ENCODE measurements around the gene CKS1B.

The CKS1B gene

DNA sequence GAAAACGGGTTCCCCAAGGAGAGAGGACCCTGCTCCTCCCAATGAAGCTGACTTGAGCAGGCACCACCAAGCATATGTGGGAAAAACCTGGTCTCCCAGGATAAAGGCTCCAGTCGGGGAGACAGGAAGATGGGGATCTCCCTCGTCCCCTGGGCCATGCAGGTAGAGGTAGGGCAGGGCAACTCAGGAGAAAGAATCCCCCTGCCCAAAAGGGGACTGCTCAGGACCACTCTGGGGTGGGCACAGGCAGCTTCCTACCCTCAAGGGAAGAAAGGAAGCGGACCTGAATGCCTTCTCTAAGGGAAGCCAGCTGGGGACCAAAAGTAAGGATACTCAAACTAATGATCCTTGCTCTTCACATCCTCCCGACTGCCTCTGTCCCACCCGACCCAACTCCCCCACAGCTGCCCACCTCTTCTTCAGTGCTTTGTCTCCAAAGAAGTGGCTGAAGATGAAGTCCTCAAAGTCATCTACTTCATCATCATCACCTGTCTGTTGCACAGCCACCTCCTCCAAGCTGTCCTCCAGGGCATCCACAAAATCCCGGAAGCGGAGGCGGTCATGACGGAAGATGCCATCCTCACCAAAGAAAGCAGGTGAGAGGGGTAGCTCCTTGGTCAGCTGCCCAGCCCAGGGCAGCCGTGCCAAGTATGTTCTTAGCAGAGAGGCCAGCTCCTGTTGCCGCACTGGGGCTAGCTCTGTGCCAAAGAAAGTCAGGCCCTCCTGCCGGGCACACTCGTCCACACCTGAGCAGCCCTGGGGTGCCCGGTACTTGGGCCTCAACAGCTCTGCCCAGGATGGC lies 29.1 kb upstream of the CKS1B start:
- FAIRE-seq: no peak

DNA sequence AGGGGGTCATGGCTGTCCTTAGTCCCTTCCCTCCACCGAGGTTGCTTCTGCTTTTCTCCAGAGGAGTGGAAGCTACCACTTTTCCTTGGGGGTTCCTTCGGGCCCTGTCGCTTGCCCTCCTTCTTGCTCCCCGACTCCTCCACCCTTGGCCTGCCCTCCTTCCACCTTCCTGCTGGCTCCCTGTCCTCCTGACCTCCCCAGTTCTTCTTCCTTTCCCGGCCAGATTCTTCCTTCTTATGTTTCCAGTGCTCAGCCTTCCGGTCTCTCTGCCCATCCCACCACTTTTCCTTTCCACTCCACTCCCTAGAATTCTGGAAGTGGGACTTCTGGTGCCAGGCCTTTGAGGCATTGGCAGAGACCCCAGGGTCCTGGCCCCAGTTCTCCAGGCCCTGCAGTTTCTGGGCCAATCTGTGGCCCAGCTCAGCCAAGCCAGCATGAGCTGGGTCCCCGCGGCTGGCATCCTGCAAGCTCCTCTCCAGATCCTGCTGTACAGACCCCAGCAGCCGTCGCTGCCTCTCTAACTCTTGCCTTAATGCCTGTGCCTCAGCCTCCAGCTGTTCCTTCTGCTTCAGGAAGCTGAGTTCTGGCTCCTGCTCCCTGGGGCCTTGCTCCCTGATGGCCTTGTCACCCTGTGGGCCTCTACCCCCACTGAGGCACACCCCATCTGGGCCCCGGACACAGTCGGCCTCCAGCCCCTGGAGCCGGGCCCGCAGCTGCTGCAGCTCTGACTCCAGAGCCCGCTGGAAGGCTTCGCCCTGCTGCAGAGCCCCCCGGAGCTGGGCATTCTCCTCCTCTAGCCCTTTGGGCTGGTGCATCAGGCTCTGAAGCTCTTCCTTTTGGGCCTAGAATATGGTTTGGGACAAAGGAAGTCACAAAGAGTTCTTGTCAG lies 28.3 kb upstream of the CKS1B start:
- FAIRE-seq (no peak), DNase-seq (ENCODE audit: insufficient read length, low spot score) (no peak)

More for the DNA sequence above, 29.1 kb upstream of the CKS1B start:
- DNase-seq (ENCODE audit: insufficient read length, low spot score): no peak

DNA sequence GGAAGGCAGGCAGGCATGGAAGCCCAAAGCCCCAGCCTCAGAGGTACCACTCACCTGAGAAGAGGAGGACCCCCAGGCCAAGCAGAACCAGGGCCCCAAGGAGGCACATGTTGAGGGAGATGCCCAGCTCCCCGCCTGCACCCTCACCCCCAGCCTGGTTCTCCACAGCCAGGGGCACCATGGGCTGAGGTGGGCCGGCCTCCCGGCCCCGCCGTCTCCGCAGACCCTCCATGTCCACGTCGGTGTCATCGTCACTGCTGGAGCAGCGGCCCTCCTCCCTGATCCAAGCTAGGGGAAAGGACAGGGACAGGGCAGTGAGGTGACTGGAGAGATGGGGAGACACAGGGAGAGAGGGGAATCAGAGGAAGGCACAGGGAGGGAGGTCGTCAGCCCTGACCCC lies 26.4 kb upstream of the CKS1B start:
- no peak for FAIRE-seq
- DNase-seq (ENCODE audit: insufficient read length, low spot score): no peak

DNA sequence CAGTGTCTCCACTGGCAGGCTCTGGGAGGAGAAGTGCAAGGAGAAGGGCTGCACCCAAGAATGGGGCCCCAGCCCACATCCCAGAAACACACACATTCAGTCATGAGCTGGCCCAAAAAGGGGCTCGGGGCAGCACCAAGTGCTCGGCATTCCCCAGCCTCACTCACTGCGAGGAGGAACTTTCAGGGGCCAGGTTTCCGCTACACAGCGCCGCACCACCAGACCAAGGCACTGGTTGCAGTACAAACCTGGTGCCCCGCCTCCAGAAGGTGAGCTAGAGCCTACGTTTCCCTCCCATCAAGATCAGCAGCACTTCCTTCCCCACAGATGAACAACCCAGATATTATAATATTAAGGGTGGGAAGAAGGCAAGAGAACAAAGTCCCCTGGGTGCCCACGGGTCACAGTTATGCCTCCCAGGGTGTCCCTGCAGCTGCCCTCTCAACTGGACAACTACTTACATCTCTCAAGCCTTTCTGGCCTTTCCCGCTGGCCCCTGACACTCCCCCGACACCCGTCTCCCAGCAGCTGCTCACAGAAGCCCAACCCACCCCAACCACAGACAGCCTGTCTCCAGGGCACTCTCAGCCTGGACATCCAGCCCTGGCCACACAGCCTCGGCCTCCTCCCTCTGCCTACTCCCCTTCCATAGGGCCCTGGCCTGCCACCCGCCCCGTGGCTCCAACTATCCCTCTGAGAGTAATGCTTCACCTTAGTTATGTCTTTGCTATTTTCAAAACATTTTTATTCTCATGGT lies 22.4 kb upstream of the CKS1B start:
- no peak for DNase-seq (ENCODE audit: insufficient read length, low spot score)

DNA sequence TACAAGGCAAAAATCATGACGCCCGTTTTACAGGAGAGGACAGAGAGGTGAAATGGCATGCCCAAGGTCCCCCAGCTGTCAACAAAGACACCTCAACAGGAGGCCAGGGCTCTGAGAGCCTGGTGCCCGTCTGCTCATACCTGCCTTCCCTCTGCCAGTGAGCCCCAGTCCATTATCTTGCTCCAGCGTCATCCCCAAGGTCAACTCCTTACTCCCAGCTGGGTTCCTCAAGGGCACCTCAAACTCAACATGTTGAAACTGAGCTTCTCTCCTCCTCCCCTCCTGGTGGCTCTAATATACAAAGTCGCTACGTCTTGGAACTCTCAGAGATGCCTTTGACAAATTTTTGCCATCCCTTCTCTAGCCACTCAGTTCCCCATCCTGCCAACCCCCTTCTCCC lies 21.8 kb upstream of the CKS1B start:
- DNase-seq (ENCODE audit: insufficient read length, low spot score) (no peak), FAIRE-seq (no peak)

More for the DNA sequence above, 22.4 kb upstream of the CKS1B start:
- no peak for FAIRE-seq

DNA sequence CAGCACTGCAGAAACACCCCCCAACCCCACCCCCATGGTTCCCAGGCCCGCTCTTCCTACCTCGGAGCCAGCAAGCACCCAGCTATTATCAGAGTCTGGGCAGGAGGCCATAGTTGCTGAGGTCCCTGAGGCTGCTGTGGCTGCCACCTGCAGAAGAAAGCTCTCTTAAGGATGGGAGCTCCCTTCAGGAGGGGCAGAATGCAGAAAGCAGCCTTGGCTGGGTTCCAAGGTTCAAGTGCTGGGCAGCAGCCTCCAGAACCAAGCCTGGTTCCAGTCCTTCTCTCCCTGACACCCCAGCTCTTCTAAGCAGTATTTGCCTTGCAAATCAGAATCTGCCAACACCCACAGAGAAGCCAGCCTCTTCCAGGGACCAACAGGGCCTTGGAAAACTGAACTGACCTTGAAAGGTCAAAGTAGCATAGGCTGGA lies 20.9 kb upstream of the CKS1B start:
- DNase-seq (ENCODE audit: insufficient read length, low spot score): no peak
- no peak for FAIRE-seq

DNA sequence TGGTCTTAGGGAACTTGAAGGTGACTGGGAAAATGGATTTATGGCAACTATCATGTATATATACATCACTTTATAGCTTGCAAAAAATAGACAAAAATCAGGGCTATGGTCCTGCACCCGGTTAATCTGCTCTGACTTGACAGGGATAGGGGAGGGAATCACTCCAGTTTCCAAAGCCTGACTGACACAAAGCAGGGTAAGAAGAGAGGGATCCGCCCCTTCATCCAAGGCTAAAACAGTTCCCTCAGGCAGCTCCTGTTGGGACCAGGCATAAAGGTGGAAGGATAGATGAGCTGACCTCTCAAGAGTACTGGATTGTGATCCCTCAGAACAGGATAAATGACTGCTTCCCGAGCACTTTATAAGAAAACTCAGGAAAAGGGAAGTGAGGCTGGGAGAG lies 19.9 kb upstream of the CKS1B start:
- FAIRE-seq (no peak), DNase-seq (ENCODE audit: insufficient read length, low spot score) (no peak)

DNA sequence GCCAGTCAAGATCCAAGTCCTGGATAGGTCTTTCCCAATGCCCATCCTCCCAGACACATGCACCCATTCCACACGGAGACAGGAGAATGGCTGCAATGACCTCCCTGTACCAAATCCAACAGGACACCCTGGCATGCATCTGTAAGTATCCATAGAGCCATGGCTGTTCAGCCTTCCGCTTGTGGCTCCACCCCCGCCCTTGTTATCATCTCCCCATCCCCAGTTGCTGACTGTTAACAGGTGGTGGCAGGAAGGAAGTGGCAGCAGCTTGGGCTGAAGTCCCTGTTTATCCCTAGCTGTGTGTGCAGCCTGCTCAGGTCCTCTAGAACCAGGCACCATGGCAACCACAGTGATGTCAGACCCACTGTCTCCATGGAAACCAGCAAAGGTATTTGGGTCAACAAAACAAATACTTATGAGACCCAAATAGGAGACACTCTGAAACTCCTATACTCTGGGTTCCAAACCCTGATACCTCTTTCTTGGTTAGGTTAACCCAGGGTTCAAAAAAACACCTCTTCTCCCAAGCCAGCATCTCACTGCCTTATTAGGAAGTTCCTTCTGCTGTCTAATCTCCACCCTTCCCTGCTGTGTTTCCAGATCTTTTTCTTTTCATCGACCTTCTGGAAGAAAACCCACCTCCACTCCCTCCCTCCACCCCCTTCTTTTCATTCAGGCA lies 19.3 kb upstream of the CKS1B start:
- DNase-seq (ENCODE audit: insufficient read length, low spot score): no peak

DNA sequence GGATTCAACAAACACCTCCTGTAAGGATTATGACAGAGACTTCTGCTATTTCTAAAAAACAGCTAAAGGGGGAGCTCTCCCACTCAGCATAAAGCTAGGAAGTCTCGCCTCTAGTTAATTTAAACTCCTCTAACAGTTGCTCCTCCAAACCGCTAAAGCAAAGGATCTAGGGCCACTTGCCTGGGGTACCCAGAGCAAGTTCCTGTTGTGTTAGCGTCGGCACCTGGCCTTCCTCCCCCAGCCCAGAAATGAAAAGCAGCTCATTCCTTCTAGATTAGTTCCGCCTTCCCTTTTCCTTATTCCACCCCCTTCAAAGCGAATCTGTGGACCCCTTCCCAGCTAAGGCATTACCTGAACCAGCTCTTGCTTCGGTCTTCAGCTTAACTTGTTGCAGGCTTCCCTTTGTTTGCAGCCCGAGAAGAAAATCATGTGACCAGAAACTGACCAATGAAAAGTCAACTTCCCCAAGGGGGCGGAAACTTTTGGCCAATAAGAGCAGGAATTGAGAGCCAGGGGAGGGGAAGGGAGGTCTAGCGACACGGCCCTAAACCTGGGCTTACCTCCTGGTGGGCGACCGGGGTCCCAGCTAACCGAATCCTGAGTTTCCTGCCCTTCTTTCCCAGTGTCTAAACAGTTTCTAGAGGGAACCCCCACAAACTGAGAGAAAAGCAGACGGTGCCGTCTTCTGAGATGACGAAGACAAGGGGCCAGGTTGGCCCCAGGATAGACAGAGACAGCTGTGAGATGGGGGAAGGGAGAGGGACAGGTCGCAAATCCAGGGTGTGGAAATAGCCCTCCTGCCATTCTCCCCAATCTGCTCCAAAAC lies 18.6 kb upstream of the CKS1B start, which contains the start of gene PBXIP1:
Gene PBXIP1 (minus strand): TSS at position 382 of the 826 bp plus-strand sequence. CDS start 2,378 bp downstream, outside the sequence.
- FAIRE-seq (no peak), DNase-seq (ENCODE audit: insufficient read length, low spot score) (peak; percentile 92)

More for the DNA sequence above, 19.3 kb upstream of the CKS1B start:
- no peak for FAIRE-seq

DNA sequence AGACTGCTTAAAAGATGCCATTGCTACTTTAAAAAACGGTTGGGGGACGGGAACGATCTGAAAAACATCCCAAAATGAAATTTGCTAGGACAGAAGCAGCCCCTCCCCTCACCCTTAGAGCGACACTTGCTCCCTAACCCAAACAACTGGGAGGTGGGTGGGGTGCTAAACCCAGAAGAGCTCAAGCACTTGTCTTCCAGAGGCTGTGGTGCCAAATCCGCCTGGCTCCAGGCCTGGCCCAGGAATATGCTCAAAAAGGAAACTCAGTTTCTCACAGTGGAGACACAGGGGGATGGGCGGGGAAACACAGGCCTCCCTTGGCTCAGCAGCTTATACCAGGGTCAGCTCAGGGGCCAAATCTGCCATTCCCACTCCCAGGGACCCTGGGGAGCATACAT lies 17.9 kb upstream of the CKS1B start:
- DNase-seq (ENCODE audit: insufficient read length, low spot score) (no peak), FAIRE-seq (no peak)

DNA sequence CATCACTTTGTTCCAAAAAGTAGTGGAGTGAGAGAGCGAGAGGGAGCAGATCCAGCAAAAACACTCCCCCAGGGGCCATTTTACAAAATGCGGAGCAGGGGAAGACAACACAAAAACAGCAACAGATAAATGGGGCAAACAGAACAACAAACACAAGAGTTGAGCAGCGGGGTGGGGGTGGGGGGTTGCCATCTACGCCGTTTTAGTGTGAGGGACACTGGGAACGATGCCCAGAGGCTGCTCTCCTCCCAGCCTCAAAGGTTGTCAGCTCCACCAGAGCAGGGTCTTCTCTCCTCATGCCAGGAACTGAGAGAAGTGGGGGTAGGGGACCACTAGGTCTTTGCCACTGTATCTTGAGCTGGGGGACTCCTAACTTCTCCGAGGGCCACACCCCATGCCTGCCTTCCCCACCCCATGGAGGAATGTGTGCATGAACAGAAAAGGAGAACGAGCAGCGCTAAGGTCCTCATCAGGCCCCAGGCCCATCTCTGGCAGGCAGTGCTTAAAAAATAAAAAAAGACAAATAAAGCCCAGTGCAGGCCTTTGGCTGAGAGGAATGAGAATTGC lies 17.3 kb upstream of the CKS1B start:
- DNase-seq (ENCODE audit: insufficient read length, low spot score) (no peak), FAIRE-seq (no peak)

DNA sequence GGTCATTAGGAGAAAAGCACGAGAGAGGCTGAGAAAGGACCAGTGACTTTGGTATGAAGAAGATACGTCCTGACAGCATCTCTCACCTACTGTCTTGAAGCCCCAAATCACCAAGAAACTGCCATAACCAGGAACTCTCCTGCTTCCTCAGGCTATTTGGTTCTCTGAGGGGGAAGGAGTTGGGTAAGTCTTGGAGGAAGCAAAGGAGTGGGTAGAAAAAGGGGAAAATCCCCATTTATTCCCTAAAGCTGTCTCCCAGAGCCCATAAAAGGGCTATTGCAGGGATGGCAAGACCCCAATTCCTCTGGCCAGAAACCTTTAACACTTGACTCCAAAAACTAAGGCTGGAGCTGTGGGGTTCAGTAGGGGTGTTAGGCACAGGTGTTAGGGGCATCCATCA lies 16.4 kb upstream of the CKS1B start:
- FAIRE-seq: no peak

DNA sequence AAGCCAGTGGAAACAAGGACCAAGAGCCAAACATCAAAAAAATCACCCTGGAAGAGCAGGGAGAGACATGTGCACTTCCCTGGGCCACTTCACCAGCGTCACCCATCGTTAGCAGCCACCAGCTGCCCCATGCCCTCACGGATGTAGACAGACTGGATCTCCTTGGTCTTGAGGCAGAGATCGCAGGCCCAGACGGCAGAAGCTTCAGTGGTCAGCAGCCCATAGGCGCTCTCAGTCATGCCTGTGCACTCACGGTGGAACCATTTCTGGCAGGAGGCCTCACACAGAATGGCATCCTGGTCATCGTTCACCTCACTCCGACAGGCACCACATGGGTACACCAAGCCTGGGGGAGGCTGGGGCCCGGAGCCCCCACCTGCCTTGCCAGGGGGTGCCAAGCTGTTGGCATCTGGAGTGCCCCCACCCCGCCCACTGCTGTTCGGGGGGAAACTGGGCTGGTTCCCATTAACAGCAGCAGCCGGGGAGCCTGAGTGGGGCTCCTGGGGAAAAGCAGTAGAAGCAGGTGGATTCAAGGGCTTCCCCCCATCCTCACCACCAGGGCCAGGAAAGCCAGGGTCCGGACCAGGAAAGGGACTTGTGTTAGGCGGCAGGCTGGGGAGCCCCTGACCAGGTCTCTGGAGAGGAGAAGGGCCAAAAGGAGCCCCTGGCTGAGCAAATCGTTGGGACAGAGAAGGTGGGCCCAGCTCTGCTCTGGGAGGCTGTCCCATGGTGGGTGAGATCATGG lies 15.6 kb upstream of the CKS1B start:
- FAIRE-seq (no peak), DNase-seq (ENCODE audit: insufficient read length, low spot score) (no peak)

More for the DNA sequence above, 16.4 kb upstream of the CKS1B start:
- no peak for DNase-seq (ENCODE audit: insufficient read length, low spot score)

DNA sequence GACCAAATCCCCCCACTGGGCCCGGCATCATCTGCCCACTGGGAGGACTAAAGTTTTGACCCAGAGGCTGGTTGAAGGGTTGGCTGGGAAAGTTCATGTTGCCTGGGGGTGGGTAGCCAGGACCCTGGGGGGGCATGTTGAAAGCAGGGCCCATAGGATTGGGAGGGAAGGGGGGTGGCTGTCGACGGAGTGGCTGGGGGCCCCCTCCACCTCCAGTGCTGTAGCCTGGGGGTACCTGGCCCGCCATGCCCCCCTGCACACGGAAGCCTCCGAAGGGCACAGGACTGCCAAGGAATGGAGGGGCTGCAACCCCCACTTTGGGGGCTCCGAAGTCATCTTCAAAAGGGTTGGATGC lies 15.1 kb upstream of the CKS1B start:
- DNase-seq (ENCODE audit: insufficient read length, low spot score) (no peak), FAIRE-seq (no peak)

DNA sequence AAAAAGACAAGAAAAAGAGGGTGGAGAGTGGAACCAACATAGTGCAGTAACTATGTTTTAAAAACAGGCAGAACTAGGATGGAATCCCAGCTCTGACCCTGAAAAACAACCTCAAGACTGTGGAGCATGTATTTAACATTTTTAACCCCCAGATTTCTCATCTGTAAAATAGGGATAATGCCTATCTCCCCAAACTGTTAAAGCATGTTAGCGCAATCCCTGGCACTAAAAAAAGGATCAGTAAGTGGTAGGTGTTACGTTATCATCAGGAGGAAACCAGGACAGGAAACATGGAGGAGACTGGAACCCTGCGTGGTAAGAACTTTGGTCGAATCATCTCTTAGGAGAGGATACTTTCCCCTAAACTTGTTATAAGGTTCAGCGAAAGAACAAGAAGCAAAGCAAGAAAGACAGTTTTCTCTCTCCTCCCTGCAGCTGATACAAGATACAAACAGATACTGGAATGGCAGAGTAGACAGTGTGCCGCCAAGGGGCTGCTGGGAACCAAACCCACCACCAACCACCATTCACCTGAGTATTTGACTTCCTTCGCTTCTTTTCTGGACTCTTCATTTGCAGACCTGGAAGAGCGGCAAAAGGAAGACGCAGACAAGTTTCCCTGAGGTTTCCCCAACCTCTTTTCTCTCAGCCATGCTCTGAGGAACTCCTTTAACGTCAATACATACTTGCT lies 13.9 kb upstream of the CKS1B start:
- no peak for FAIRE-seq
- no peak for DNase-seq (ENCODE audit: insufficient read length, low spot score)

DNA sequence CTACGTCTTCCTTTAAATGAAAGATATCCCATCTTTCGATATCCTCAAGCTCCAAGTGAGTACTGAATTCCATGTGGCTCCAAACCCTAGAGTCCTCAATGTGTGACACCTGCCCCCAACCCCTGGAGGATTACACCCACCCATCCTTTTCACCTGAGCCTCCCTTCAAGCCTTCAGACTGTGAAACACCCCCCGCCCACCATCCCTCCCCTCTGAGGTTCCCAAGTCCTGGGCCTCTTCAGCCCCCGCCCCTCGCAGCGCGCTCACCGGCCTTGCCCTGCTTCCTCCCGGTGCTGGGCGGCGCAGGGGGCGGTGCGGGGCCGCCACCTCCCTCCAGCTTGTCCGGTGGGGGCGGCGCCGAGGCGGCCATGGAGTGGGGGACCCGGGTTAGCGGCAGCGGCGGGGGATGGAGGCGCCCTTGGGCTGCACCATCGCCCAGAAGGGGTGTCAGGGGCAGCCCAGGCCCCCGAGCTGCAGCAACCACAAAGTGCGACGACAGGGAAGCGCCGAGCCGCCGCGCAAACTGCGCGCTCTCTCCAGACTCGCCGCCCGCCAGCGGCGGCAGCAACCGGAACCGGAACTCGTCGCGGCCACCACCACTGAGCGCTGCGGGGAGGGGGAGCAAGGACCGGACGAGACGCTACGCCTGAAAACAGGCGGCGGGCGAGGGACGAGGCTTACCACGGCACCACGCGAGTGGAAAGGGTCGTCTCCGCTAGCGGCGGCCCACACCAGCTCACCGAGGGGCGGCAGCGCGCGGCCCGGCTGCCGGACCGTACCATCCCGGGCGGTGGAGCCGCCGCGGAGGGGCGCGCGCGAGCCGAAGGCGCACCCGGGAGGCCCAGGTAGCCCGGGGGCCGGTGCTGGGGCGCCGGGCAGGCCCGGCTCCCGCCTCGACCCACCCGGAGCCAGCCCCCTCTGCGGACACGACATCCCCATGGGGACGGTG lies 13.0 kb upstream of the CKS1B start, which contains the start of gene PYGO2:
Gene PYGO2 (minus strand): TSS at position 576 of the 949 bp plus-strand sequence. CDS start 206 bp downstream, at position 370.
- peak; percentile 13 for FAIRE-seq
- DNase-seq (ENCODE audit: insufficient read length, low spot score): peak; percentile 64

Data from HTR-8/SVneo (cell line).